Measurements from ENCODE around the gene SYT6. TPM values are rescaled to one million over a fixed set of nuclear protein-coding genes. Genes with fewer than 3 reads are reported as not detected.

SYT6 gene
- total RNA-seq, 2 donors from 2014 or later = not detected

DNA sequence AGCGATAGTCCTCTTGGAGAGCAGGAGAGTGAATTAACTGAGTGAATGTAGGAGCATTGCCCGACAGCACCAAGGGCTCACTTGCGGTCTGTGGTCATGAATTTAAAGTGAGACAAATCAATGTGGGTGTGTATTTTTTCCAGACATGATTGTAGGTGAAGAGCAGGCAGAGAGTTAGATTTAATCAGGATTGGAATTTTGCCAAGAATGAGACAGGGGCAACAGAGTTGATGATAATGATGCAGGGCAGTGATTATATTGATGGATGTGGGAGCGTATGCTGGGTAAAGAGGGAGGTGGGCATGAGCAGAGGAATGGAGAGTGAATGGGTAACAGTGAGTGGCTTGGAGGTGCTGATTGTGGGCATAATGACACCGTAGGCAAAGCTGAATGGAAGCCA is 20.0 kb upstream of the SYT6 start:
- Mint-ChIP-seq H3K4me1 (ENCODE audit: low read depth) (no peaks in the 10 kb centered on the region), H3K36me3 (ENCODE audit: insufficient read depth in 2 of 2) (no peaks in the 10 kb centered on the region), H3K4me3 (no peak overlapping the region), H3K9me3 (no peaks in the 10 kb centered on the region), H3K27ac (no peak overlapping the region), H3K27me3 (ENCODE audit: low read depth) (no peaks in the 10 kb centered on the region)
- ATAC-seq (replicated peaks in 1 of 2) (no peak), DNase-seq (no peak)

DNA sequence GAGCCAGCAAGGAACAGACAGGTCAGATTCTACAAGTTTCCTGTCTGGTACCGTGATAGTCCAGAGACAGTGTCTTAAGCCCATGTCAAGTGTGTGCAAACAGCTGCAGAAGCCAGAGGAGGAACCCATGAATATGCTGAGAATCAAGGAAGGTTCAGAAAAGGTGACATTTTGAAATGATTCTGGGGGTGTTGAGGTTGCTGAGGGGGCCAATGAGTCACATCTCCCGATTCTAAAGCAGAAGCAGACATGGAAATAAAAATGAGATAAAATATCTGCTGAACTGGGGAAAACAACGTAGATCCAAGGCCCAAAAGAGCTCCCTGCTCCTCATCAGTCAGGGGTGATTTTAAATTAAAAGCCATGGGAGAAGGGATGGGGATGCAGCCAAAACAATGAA is 15.8 kb upstream of the SYT6 start:
- H3K27ac Mint-ChIP-seq = no peak overlapping the region
- H3K9me3 Mint-ChIP-seq = no peaks in the 10 kb centered on the region
- peaks cover 13% of the 10 kb centered on the region for H3K4me1 Mint-ChIP-seq (ENCODE audit: low read depth)
- ATAC-seq (replicated peaks in 1 of 2) = no peak
- DNase-seq = no peak
- no peak overlapping the region for H3K4me3 Mint-ChIP-seq
- H3K36me3 Mint-ChIP-seq (ENCODE audit: insufficient read depth in 2 of 2) = no peaks in the 10 kb centered on the region
- H3K27me3 Mint-ChIP-seq (ENCODE audit: low read depth) = no peaks in the 10 kb centered on the region

DNA sequence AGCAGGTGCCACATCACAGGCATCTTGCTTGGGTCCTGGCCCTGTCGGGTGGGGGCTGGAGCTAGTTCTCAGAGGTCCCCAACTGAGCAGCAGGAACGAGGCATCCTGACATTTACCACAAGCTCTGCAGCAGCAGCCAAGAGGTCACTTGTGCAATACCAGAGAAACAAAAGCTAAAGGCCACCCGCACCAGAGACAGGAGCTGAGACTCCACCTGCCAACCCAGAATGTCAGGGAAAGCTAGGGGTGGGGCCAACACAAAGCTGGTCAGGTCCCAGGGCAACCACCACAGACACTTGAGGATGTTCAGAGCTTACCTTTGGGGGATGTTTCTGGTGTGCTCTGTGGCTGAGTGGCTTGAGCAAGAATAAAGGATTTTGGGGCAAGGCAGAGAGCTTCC is 13.6 kb upstream of the SYT6 start:
- Mint-ChIP-seq H3K4me1 (ENCODE audit: low read depth) (peaks cover 13% of the 10 kb centered on the region), H3K27ac (no peak overlapping the region), H3K4me3 (no peak overlapping the region), H3K27me3 (ENCODE audit: low read depth) (peaks cover 16% of the 10 kb centered on the region), H3K9me3 (no peaks in the 10 kb centered on the region), H3K36me3 (ENCODE audit: insufficient read depth in 2 of 2) (no peaks in the 10 kb centered on the region)
- ATAC-seq (replicated peaks in 1 of 2) (no peak), DNase-seq (no peak)

DNA sequence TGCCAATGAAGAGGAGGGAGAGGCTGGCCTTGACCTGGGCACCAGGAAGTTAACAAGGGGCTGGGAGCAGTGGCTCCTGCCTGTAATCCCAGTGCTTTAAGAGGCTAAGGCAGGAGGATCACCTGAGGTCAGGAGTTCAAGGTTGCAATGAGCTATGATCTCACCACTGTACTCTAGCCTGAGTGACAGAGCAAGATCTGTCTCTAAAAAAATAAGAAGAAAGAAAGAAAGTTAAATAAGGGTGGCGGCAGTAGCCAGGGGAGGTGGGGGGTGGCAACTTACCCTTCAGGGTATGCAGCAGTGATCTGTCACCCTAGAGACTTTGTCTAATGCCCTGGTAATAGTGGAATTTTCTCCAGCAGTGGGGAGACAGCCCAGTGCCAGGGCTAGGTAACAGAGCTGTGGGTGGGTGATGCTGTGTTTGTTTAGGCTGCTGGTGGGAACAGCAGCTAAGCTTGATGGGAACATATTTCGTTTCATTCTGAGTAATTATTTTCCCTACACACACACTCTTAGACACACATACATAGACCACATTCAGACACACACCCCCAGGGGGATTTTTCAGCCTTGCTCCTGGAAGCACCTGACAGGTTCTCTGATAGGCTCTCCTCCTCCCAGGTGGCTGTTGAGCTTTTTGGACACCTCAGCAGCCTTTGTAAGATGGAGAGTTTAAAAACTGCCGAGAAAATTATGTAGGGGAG is 11.3 kb upstream of the SYT6 start:
- ATAC-seq (replicated peaks in 1 of 2) (peak; percentile 80 to 91), DNase-seq (peak; percentile 16 to 31)
- no peaks in the 10 kb centered on the region for H3K36me3 Mint-ChIP-seq (ENCODE audit: insufficient read depth in 2 of 2)
- no peak overlapping the region for H3K27ac Mint-ChIP-seq
- H3K4me1 Mint-ChIP-seq (ENCODE audit: low read depth) = peaks cover 13% of the 10 kb centered on the region
- H3K9me3 Mint-ChIP-seq = no peaks in the 10 kb centered on the region
- peaks cover 38% of the 10 kb centered on the region for H3K27me3 Mint-ChIP-seq (ENCODE audit: low read depth)
- no peak overlapping the region for H3K4me3 Mint-ChIP-seq

DNA sequence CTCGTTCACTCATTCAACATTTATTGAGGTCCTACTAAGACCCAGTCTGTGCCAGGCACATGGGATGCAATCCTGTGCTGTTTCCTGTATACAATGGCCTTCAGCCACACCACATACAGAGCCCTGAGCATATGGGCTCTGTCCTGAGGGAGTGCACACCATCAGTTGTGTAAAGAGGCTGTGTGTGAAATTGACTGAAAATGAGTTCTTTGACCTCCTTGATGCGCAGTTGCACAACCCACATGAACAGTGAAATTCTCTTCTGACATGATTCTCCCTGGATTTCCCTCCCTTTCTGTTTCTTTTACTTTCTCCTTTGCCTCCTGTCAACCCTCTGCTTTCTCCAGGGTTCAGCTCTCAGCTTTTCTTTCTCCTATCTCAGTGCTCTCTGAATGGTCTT is 6.3 kb upstream of the SYT6 start:
- Mint-ChIP-seq H3K36me3 (ENCODE audit: insufficient read depth in 2 of 2) (no peaks in the 10 kb centered on the region), H3K4me3 (no peak overlapping the region), H3K27me3 (ENCODE audit: low read depth) (peaks cover 86% of the 10 kb centered on the region), H3K27ac (no peak overlapping the region), H3K9me3 (no peaks in the 10 kb centered on the region), H3K4me1 (ENCODE audit: low read depth) (peaks cover 6% of the 10 kb centered on the region)
- ATAC-seq (replicated peaks in 1 of 2) (no peak), DNase-seq (no peak)

DNA sequence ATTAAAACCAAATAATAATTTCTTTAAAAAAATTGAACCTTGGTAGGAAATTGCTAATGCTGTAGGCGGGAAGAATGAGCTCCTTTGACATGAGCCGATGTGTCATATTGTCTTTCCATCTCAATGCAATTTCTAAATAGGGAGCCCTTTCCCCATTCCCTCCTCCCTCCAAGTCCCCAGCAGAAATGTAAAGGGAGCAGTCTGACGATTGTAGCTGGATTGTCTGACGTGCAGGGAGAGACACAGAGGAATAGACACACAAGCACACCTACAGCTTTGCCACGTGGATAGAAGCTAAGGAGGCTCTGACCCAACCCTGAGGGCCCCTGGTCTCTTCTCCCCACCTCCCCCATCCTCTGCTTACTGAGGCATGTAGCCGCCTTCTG is 3.6 kb upstream of the SYT6 start:
- no peak overlapping the region for H3K27ac Mint-ChIP-seq
- DNase-seq = no peak
- H3K4me3 Mint-ChIP-seq = no peak overlapping the region
- H3K4me1 Mint-ChIP-seq (ENCODE audit: low read depth) = peaks cover 14% of the 10 kb centered on the region
- no peaks in the 10 kb centered on the region for H3K9me3 Mint-ChIP-seq
- no peaks in the 10 kb centered on the region for H3K36me3 Mint-ChIP-seq (ENCODE audit: insufficient read depth in 2 of 2)
- no peak for ATAC-seq (replicated peaks in 1 of 2)
- H3K27me3 Mint-ChIP-seq (ENCODE audit: low read depth) = peaks cover 84% of the 10 kb centered on the region

DNA sequence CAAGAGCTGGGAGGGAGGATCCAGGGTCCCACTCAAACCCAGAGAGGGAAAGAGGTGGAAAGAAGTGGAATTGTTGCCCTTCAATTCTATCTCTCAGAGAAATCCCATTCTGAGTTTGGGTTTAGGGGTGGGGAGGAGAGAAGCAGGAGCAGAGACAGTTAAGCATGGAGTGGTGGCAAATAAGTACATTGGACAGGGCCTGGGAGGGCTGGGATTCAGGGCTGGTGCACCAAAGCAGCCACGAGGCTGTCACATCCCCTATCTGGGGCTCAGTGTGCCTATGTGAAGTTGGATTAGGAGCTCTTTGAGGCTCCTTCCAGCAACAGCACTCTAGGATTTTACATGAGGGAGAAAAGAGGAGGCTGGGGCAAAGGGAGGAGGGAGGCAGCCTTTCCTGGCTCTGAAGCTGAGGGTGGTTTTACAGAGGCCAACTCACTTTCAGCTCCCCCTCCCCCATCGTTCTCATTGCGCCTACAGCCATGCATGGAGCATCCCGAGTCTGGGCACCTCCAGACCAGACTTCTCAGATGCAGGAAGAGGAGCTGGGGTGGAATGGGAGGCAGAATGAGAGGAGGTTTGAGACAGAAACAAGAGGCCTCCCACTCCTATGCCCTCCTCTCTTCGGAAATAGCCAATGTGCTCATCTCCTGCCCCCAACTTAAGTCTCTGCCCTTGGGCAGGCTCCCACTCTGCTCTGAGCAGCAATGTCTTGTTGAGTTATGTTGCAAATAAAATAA is 3.0 kb upstream of the SYT6 start:
- Mint-ChIP-seq H3K4me1 (ENCODE audit: low read depth) (peaks cover 14% of the 10 kb centered on the region), H3K4me3 (no peak overlapping the region), H3K27me3 (ENCODE audit: low read depth) (peaks cover 84% of the 10 kb centered on the region), H3K27ac (no peak overlapping the region), H3K9me3 (no peaks in the 10 kb centered on the region), H3K36me3 (ENCODE audit: insufficient read depth in 2 of 2) (no peaks in the 10 kb centered on the region)
- DNase-seq (no peak), ATAC-seq (replicated peaks in 1 of 2) (no peak)

DNA sequence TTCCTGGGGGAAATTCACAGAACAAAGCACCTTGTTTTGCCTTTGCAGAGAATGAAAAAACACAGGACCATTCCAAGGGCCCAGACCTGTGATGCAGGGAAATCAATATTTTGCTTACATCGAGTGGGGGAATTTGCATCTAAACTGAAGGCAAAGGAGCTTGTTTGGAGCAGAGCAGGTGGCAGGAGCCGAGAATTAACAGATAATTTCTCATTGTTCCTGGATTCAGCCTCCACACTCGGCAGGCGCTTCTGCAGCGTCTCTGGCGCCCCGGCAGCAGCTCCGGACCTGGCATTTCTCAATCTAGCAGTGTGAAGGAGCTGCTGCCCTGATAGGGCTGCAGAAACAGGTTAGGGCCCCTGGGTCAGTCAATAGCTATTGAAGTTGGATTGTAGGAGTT is 2.0 kb upstream of the SYT6 start:
- H3K4me1 Mint-ChIP-seq (ENCODE audit: low read depth) = peaks cover 14% of the 10 kb centered on the region
- ATAC-seq (replicated peaks in 1 of 2) (no peak), DNase-seq (no peak)
- no peak overlapping the region for H3K4me3 Mint-ChIP-seq
- H3K27ac Mint-ChIP-seq = no peak overlapping the region
- H3K27me3 Mint-ChIP-seq (ENCODE audit: low read depth) = peaks cover 84% of the 10 kb centered on the region
- H3K36me3 Mint-ChIP-seq (ENCODE audit: insufficient read depth in 2 of 2) = no peaks in the 10 kb centered on the region
- no peaks in the 10 kb centered on the region for H3K9me3 Mint-ChIP-seq

DNA sequence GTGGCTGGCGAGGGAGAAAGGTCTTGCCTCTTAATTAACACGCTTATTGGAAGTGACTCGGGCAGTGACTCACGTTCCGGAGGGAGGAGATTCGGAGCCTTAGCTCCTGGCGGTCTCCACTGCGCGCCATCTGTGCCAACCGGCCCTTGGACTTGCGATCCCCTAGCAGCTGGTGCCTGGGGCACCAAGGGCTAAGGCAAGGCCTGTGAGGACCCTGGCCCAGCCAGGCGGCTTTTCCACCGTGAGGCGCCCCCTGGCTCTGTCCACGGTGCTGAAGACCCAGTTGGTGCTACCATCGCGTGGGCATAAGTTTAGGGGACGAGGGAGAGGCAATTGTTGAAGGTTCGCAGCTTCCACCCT is 1.3 kb upstream of the SYT6 start:
- H3K4me3 Mint-ChIP-seq = peak overlapping the region; percentile 45 to 72
- H3K36me3 Mint-ChIP-seq (ENCODE audit: insufficient read depth in 2 of 2) = no peaks in the 10 kb centered on the region
- peak; percentile 12 to 23 for DNase-seq
- H3K4me1 Mint-ChIP-seq (ENCODE audit: low read depth) = peaks cover 14% of the 10 kb centered on the region
- H3K27ac Mint-ChIP-seq = no peak overlapping the region
- ATAC-seq (replicated peaks in 1 of 2) = peak; percentile 31 to 40
- no peaks in the 10 kb centered on the region for H3K9me3 Mint-ChIP-seq
- peaks cover 84% of the 10 kb centered on the region for H3K27me3 Mint-ChIP-seq (ENCODE audit: low read depth)

DNA sequence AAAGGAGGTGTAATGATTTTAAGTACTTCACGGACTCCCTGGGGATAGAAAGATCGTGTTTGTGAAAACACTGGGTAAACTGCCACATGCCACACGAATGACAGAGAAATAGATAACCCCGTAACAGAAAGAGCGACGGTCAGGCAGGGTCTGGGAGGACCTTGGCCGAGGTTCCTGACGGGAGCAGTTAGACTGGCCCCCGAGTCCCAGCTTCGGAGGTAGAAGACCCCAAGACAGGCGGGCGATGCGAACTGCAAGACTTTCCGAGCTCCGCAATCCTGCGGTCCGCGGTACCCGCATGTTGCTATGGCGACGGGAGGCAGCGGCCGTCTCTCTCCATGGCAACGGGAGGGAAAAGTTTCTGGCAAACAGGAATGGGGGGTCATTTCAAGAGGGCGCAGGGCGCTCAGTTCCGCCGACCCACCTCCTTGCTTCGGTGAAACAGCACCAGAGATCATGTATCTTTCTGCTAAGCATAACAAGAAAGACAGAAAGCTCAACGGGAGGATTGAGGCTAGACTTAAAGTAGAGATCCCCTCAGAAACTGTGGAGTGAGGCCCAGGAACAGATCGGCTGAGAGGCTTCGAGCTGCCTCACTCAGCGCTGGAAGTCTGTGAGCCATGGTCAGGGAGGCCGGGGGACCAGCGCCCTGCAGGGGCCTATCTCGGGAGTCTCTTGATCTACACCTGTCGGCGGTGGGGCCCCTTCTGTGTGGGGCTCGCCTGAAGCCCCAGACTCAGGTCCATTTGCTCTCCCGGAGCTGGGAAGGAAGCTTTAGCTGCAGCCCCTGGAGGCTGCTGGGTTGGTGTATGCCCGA is 685 bp upstream of the SYT6 start:
- Mint-ChIP-seq H3K4me1 (ENCODE audit: low read depth) (peaks cover 14% of the 10 kb centered on the region), H3K4me3 (peak overlapping the region; percentile 45 to 72), H3K27me3 (ENCODE audit: low read depth) (peaks cover 84% of the 10 kb centered on the region), H3K36me3 (ENCODE audit: insufficient read depth in 2 of 2) (no peaks in the 10 kb centered on the region), H3K9me3 (no peaks in the 10 kb centered on the region), H3K27ac (no peak overlapping the region)
- ATAC-seq (replicated peaks in 1 of 2) = peak; percentile 10 to 18
- DNase-seq = peak in 1 of 2 donors; percentile 4

DNA sequence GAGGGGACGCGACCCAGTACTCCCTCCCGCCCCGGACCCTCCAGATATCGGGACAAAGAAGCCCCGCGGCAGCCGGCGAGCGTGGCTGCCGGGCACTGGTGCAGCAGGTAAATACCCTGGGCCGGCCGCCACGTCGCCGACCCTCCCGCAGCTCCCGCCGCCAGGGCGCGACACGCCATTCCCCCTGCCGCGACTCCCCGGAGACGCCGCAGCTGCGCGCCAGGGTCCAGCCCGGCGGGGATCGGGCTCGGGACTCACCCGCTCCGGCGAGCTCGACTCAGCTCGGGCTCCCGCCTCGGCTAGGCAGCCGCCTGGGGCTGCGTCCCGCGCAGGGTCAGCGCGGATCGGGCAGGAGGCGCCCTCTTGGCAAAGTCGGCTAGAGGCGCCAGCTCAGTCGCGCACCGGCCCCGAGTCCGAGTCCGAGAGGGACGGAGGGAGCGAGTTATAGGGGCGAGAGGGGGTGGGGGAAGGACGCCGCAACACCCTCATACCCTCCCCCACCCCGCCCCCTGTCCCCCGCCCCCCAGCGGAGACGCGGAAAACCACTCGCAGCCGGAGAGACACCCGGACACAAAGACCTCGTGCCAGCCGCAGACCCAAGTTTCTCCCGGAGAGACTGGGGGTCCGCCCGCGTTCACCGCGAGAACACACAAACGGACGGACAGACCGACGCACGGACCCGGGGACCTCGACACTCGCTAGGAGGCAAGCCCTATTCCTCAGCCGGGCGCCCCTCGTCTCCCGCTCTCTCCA is 985 bp downstream of the SYT6 start:
- Mint-ChIP-seq H3K9me3 (no peaks in the 10 kb centered on the region), H3K4me3 (peak overlapping the region; percentile 45 to 72), H3K36me3 (ENCODE audit: insufficient read depth in 2 of 2) (no peaks in the 10 kb centered on the region), H3K27me3 (ENCODE audit: low read depth) (peaks cover 83% of the 10 kb centered on the region), H3K4me1 (ENCODE audit: low read depth) (peaks cover 14% of the 10 kb centered on the region), H3K27ac (no peak overlapping the region)
- DNase-seq (peak; percentile 26 to 38), ATAC-seq (replicated peaks in 1 of 2) (peak; percentile 54 to 57)

DNA sequence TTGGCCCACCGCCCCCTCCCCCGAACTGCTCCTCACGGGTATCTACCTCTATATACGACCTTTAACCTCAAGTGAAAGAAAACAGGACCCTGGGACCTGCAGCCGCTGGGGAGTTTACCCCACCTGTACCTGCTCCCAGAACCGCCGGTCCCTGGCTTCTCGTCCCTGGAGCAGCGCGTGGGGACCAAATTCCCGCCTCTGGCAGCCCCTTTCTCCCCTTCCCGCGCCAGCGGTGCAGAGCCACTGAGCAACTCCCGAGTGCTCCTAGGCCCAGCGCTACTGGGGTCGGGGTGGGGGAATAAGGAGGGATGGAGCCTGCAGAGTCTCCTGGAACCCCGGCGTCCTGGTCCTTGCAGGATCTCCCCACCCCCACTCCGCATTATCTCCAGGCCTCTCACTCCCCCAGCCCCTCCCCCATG is 1.6 kb downstream of the SYT6 start:
- H3K4me3 Mint-ChIP-seq = peak overlapping the region in 1 of 2 donors; percentile 32
- no peaks in the 10 kb centered on the region for H3K9me3 Mint-ChIP-seq
- H3K36me3 Mint-ChIP-seq (ENCODE audit: insufficient read depth in 2 of 2) = no peaks in the 10 kb centered on the region
- ATAC-seq (replicated peaks in 1 of 2) (no peak), DNase-seq (no peak)
- H3K27me3 Mint-ChIP-seq (ENCODE audit: low read depth) = peaks cover 85% of the 10 kb centered on the region
- peaks cover 14% of the 10 kb centered on the region for H3K4me1 Mint-ChIP-seq (ENCODE audit: low read depth)
- H3K27ac Mint-ChIP-seq = no peak overlapping the region

DNA sequence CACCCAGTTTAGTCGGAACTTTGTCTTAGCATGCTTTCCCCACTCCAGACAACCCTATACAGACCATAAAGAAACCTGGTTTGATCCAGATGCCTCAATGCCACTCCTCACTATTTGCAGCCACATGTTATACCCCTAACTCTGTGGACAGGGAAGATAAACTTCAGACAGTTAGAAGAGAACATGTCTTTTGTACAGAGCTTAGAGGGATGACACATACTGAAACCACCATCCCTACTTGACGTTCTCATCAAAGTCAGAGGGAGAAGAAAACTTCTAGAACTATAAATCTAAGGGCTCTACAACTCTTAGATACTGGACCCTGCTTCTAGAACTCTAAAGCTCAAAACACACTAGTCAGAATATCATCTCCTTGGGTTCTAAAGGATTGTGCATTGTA is 3.7 kb downstream of the SYT6 start:
- Mint-ChIP-seq H3K27ac (no peak overlapping the region), H3K4me3 (no peak overlapping the region), H3K27me3 (ENCODE audit: low read depth) (peaks cover 72% of the 10 kb centered on the region), H3K4me1 (ENCODE audit: low read depth) (peaks cover 13% of the 10 kb centered on the region), H3K36me3 (ENCODE audit: insufficient read depth in 2 of 2) (no peaks in the 10 kb centered on the region), H3K9me3 (no peaks in the 10 kb centered on the region)
- no peak for ATAC-seq (replicated peaks in 1 of 2)
- no peak for DNase-seq

Data from activated T-cell treated with anti-CD3 and anti-CD28 coated beads, Interleukin-2, amount 50 U/mL, for 72 hours (primary cell).